Activated gamma-delta T cell (primary cell): Measurements from ENCODE around the gene DHH.

Experiments
- DNase-seq: peaks from one replicate; lab custom pipeline; 2025; lab: John Stamatoyannopoulos, UW

The DHH gene

DNA sequence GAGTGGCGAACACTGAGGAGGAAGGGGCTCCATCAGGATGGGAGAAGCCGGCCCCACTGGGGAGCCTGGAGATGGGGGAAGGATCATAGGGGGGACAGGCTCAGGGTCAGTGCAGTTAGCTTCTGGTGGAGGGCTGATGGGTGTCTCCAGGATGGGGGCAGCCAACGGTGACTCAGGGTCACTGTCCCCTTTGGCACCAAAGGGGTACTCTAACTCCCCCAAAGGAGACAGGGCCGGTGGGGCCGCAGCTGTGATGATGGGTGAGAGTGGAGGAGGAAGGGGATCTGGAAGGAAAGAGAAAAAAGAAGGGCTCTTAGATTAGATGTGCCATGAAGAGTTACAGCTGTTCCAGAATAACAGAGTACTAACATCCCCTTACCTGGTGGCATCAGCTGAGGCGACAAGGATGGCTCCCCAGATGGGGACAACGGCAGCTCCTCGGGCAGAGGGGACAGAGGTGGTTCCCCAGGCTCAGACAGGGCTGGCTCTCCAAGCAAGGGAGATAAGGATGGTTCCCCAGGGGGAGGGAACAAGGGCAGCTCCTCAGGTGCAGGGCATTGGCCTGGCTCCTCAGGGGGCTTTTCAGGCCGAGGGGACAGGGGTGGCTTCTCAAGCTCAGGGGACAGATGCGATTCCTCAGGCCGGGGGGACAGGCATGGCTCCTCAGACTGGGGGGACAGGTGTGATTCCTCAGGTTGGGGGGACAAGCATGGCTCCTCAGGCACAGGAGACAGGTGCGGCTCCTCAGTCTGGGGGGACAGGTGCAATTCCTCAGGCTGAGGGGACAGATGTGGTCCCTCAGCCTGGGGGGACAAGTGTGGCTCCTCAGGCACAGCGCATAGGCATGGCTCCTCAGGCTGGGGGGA, 43.9 kb downstream of the DHH start:
- no peak for DNase-seq

DNA sequence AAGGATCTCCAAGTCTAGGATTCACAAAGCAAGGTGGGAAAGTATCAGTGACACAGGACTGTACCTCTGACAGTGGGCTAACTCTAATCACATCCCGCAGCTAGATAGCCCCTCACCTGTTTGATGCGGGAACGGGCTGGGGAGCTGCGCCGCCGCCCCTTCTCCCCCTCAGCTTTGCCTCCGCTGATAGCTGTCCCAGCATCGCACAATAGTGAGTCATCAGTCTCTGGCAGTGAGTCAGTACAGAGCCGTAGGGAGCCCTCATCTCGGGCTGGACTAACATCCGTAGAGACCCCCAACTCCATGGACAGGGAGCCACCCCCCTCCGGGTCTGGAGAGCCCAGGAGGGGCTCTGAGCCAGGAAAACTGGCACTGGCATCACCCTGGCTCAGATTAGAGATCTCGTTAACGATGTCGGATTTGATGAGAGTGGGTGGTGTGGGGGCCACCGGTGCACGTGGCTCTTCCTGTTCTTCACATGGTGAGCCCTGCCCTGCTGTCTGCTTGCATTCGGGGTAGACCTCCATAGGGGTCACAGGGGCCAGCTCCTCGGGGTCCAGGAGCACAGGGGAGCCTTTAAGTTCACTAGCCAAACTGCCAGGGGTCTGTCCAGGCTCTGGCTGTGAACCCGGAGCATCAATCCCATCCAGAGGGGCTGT, 44.9 kb downstream of the DHH start:
- DNase-seq: no peak

DNA sequence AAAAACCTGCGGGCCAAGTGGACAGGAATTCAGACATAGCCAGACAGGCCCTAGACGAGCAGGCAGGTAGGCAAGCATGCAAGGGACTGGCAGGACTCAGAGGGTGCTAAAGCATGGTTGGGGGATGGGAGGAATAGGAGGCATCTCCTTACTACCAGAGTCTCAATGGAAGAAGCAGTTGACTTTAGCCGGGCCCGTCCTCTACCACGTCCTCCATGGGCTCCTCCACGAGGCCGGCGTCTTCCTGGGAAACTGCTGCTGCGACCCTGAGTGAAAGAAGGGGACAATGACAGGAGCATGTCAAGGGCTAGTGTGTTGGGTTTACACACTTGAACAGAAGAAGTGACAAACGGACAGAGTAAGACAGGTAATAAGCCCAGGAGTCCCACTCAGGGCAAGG, 45.6 kb downstream of the DHH start:
- no peak for DNase-seq

DNA sequence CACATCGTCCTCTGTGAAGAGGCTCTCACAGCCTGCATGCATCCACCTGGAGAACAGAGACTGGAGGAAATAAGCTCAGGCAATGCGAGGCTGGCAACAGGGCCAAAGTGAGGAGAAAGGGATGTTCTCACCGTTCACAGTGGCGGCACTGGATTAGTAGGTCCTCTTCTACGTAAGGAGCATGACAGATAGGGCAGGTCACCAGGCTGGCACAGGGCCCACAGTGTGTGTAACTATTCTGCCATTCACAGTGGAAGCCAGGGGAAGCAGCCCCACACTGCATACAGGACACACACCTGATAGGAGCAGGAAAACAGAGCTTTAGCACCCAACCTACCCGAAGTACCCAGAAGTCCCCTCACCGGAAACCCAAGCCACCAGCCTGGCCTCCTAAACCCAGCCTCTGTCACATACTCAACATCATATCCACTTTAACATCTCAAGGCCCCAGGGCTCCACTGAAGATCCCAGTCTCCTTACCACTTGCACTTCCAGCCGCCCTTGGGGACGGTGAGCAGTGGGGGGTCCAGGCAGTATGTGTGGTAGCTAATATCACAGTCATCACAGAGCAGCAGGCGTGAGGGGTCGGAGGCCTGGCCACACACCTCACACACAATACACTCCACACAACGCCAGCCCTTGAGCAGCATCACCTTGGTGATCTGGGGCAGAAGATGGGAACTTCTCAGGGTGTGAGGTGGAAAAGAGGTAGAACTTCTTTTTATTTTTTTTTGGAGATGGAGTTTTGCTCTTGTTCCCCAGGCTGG, 48.3 kb downstream of the DHH start:
- no peak for DNase-seq

DNA sequence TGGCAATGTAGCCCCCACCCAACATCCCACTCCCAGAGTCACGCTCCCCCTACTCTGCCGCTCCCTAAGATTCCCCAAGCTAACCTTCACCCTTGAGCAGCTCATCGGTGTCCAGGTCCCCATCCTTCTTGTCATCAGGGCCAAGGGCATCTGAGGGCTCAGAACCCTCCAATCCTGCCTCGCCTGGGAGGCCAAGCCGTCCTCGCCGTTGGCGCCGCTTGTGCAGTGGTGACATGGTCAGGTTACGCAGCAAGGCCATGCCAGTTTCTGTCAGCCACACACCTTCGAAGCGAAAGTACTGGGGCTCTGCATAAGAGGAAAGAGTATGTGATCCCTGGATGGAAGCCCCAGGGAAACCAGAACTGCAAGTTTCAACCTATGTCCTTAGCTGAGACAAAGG, 49.9 kb downstream of the DHH start:
- DNase-seq: no peak

DNA sequence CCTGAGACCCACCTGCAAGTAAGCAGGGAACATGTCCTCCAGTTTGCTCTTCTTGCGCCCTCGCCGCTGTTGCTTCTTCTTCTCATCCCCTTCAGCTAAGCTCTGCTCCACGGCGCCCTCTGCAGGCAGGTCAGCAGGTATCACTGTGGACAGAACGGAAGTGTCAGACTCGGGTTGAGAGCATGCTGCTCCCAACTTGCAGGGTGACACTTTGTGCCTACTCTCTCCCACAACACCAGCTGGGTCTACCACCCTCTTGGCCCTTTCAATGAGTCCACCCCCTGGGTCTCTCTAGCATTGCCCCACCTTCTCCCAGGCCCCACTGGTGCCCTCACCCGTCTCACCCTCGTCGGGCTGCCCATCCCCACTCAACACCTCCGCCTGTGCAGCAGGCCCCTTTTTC, 50.7 kb downstream of the DHH start:
- peak; percentile 44 for DNase-seq

DNA sequence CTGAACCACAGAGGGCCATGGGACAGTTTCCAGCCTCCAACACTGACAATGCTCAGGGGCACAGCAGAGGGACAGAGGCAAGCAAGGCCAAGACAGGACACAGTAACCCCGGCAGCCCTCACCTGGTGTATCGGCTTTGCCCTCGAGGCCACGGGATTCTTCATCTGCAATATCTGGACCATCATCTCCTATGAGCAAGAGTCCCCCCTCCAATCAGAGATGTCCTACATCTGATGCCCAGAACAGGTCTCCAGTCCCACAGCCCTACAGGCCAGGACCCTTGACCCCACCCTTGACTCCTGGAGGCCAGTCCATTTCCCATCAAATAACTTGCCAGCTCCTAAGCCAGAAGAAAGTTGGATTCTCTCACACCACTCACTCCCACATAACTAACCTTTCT, 51.4 kb downstream of the DHH start:
- no peak for DNase-seq

DNA sequence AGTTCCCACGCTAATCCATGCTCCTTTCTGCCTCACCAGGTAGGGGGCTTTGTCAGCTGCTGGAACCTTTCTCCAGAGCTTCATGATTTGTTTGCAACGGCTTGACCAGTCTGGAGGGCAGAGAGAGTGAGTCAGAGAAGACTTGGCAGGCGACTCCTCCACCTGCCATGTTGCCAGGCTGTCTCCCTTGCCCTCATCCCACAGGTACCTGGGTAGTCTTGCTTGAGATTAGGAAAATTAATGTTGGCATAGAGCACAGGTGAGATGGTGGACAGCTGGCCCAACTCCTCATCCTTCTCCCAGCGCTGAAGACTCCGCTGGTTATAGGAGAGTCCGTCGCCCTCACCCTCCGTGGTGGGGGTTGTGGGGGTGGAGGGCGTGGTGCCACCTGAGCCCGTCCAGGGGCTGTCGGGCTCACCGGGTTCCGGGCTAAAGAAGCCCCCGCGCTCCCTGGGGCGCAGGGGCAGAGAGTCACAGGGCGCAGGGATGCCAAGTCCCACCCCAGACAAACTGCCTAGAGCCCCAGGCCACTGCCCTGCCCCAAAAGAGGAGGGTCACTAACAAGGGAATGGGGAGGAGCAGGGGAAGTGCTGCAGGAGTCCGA, 52.6 kb downstream of the DHH start:
- no peak for DNase-seq

DNA sequence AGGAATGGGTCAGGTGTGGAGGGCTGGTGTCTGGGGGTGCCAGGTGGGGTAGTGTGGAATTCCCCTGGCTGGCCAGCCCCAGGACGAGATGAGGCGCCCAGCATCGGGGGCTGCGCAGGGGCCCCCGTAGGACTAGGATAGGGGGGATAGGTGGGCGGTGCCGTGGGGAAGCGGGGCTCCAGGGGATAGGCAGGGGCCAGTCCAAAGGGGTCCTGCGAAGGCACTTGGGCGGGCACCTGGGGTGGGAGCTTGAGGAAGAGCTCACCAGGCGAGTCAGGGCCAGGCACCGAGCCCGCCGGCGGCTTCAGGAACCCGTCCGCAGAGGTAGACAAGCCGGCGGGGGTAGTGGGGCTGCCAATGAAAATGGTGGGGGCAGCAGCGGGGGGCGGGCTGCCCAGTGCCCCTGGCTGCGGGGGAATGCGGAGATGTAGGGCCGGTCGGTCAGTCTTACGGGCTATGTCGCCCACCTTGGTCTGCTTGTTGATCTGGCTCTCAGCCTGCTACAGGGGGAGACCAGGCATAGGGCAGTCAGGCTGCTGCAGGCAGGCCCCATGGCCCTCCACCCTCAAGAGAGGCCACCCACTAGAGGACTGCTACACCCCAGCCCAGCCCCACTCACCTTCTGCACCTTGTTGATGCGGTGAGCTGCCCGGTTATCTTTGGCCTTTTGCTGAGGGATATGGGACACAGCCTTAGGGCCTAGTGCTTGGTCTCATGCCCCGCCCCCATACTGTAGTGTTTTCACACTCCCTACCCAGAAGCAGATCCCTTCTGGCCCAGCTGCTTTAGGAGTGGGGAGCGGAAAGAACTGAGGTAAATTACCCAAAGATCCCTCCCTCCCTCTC, 53.3 kb downstream of the DHH start:
- no peak for DNase-seq

DNA sequence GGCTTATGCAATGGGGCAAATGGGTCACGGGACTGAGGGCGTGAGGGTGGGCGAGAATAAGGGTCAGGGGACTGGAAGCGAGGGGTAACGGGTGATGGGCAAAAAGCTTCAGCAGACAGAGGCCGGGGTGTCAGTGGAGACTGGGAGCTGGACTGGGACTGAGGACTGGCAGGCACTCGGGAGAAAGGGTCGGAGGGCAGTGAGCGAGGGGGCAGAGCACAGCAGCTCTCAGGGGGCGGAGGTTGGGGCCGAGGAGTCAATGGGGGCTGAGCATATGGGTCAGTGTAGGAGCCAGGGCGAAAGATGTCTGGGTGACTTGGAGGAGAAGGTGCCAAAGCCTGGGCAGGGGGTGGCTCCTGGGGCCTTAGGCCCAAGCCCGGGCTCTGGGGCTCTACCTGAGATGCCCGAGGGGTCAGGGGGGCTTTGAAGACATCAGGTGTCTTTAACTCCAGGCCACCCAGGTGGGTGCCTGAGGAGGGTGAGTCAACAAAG, 54.2 kb downstream of the DHH start:
- no peak for DNase-seq

DNA sequence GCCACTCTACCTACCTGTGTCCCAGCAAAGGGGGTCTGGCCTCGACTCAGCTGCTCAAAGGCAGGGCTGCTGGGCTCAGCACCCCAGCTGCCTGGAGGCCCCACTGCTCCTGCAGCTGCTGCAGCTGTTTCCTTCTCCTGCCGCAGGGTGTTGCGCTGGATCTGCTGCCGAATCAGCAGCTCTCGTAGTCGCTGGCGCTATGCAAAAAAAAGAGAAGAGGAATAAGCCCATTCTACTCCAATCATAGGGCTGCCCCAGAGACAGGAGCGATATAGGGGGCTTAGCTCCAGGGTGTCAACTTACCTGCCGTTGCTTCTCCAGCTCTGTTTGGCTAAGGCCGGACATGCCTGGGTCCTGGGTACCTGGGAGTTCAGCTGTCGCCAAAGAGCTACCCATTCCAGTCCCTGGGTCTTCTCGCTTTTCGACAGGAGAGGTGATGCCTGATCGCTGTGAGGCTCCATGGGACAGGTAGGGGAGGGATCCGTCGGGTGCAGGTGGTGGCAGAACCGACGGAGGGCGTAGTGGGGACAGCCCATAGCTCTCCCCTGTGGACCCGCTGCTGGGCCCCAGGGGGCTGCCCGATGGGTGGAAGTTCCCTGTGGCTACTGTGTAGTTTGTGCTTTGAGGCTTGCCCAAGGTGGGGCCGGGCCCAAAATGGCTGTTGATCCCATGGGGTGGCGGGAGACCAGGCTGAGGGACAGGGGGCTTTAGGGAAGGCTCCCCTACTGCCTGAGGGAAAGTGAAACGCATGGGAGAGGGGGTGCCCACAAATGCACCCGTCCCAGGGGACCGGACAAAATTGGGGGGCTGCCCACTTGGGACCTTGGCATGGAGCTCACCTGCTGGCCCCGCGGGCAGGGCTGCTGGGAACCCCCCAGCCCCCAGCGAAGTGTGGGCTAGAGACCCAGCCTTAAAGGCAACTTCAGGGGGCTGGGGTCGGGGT, 54.9 kb downstream of the DHH start:
- DNase-seq: no peak

DNA sequence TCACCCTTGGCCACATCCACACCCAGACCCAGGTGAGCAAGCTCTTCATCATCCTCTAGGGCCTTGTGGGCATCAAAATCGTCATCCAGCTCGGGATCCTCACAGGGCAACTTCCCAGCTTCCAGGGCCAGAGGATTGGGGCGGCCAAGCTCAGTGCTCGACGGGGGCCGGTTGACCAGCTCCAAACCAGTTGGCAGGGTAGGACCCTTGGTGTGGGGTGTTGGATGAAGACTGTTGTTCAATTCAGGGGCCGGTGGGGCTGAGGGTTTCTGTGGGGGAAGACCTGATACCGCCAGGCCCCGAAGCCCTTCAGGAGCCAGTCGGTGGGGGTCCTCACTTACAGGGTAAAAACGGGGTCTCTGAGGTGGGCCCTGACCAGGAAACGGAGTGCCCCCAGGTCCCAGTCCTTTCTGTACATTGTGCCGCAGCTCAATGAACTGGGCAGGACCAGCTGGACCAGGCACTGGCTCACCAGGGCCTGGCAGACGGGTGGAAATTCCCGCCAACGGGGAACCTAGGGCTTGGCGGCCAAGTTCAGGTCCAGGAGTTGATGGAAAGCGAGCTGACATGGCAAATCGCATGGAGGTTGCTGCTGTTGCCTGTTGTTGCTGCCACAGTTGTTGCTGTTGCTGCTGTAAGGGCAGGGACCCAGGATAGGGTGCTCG, 56.2 kb downstream of the DHH start:
- no peak for DNase-seq

DNA sequence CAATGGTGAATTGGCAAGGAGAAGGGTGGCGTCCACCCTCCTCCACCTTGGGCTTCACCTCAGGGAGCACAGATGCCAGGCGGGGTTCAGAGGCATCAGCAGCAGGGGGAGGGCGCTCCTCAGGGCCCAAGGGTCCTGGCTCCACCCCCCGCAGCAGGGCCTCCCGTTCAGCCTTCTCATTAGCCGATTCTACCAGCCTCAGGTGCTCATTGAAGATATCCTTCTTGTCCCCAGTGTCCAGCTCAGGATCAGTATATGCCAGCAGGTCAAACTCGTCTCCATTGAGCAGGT, 56.7 kb downstream of the DHH start:
- no peak for DNase-seq

DNA sequence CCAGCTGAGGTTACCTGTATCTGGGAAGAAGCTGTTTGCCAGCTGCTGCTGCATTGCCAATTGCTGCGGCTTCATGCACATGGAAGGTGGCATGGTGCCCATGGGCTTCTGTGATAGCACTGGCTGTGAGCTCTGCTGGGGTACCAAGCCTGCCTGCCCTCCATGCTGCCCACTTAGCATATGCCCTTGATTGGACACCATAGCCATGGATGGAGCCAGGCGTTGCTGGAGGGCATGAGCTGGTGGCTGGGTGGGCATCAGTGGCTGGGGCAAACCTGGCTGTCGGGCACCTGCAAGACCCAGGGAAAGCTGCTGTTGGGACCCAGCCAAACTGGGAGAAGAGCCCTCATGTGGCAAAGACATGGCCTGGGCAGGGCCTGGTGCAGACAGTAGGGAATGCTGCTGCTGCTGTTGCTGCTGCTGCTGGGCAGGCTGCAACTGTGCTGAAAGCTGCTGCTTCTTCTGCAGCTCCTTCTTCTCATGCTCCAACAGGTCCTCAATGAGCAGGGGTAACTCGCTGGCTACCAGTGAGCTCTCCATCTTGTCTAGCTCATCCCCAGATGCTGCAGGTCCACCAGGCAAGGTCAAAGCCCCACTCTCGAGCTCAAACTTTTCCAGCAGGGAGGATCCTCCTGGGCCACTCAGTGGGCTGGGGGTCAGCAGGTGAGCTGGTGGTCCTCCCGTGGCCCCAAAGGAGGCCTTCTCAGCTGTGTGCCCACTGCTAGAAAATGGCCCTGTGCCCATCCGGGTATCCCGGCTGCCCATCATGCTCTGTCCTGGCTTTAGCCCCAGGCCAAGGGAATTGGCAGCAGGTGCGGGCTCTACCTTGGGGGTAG, 57.3 kb downstream of the DHH start:
- DNase-seq: no peak
